VCaP (cell line): ENCODE measurements around the gene RASL11A.
"Not testable (repeated sequence)": the region's sequence is repeated elsewhere in the genome, so short reads cannot be mapped to it uniquely, and the experiment has no call there.

Experiments used
- H3K27ac ChIP-seq: fragments of 450-650 bp; 2 replicates; pipeline ENCODE4 v1.5.1; 2017
- CTCF ChIP-seq: fragments of 450-650 bp; conservative IDR thresholded peaks from 2 replicates; pipeline ENCODE4 v1.5.1; 2017; ENCODE audit warnings: mild to moderate bottlenecking, moderate library complexity

RASL11A gene

GRCh38 chr13:27293873-27294515, 23.4 kb downstream of the RASL11A start:
- TF ChIP-seq CTCF = no peak
- no peak overlapping the region for H3K27ac ChIP-seq

GRCh38 chr13:27295096-27295495, 24.5 kb downstream of the RASL11A start:
- no peak for TF ChIP-seq CTCF
- H3K27ac ChIP-seq = no peak overlapping the region

- H3K27ac ChIP-seq = no peak overlapping the region
- no peak for TF ChIP-seq CTCF
Measured at GRCh38 chr13:27295660-27296059, 25.0 kb downstream of the RASL11A start.

- no peak for TF ChIP-seq CTCF
- no peak overlapping the region for H3K27ac ChIP-seq
Measured at GRCh38 chr13:27296496-27296895, 25.9 kb downstream of the RASL11A start.

- TF ChIP-seq CTCF = no peak
- no peak overlapping the region for H3K27ac ChIP-seq
Measured at GRCh38 chr13:27298849-27299248, 28.2 kb downstream of the RASL11A start.

GRCh38 chr13:27300406-27300805, 29.8 kb downstream of the RASL11A start:
- H3K27ac ChIP-seq = not testable (repeated sequence)

GRCh38 chr13:27300941-27301586, 30.4 kb downstream of the RASL11A start:
- no peak for TF ChIP-seq CTCF
- no peak overlapping the region for H3K27ac ChIP-seq

- no peak overlapping the region for H3K27ac ChIP-seq
- no peak for TF ChIP-seq CTCF
Measured at GRCh38 chr13:27302643-27303262, 32.1 kb downstream of the RASL11A start.
